ENCODE results near the gene EFNA2. TPM values are rescaled to one million over a fixed set of nuclear protein-coding genes. Genes with fewer than 3 reads are reported as not detected.

Gene EFNA2
- total RNA-seq, 1 donor: not detected

DNA sequence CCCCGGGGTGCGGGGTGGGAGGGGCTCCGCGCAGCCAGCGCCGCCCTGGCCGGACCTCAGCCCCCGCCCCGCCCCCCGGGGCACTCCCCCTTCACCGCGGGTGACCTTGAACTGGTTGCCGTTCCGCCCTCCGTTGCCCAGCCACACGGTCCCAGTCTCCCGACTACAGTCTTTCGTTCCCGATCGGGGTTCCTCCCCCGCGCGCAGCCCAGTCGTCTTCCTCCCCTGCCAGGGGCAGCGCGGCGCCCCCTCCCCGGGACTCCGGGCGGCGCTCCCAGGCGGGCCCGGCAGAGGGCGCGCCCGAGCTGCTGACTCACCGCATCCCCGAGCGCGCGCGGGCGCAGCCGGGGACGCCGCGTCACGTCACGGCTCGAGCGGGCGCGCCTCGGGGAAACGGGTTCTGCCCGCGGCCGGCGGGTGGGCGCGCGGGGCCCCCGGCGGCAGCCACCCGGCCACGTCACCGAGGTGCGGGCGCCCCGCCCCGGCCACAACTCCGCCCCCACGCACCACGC, 36.8 kb upstream of the EFNA2 start:
- peak; percentile 81 to 87 (median 81) for DNase-seq (ENCODE audit: low read depth in 2 of 3, low spot score in 2 of 3)

DNA sequence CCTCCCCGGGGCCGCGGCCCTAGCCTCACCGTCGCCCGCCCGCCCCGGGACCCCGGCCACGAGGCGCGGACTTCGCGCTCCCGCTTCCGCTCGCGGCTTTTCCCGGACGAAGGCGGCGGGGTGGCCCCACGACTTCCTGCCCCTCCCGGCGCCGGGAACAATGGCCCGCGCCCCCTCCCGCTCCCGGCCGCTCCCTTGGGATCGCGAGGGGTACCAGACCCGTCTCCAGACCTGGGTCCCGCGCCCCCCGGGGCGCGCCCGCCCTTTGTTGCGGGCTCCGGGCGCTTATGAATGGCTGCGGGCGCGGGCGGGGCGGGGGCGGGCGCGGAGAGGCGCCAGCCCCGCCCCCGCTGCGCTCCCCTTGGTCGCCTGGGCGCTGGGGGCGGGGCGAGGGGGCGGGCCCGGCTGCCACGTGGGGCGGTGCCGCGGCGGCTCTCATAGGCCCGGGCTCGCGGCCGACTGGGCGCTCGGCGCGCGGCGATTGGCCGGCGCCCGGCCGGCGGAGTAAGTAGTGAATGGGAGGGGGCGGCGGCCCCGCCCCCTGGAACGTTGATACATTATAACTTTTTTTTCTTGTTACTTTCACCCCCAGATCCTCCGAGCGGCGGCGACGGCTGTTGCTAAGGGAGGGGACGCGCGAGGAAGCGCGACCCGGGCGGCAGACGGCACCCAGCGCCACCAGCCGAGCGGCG, 36.2 kb upstream of the EFNA2 start:
- DNase-seq (ENCODE audit: low read depth in 2 of 3, low spot score in 2 of 3): peak; percentile 93 to 96 (median 95)

DNA sequence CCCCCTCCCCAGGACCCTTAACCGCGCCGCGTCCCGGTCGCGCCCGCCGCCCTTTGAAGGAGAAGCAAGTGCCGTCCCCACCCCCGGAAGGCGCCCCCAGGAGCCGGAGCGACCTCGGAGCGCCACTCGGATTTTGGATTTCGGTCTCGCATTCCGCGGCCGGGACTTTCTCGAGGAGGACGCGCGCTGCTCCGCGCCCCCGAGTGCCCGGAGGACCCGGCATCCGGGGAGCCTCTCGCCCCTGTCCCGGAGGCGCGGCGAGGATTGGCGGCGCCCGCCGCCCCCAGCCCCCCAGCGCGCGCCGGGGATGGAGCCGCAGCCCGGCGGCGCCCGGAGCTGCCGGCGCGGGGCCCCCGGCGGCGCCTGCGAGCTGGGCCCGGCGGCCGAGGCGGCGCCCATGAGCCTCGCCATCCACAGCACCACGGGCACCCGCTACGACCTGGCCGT, 35.7 kb upstream of the EFNA2 start:
- DNase-seq (ENCODE audit: low read depth in 2 of 3, low spot score in 2 of 3): no peak

DNA sequence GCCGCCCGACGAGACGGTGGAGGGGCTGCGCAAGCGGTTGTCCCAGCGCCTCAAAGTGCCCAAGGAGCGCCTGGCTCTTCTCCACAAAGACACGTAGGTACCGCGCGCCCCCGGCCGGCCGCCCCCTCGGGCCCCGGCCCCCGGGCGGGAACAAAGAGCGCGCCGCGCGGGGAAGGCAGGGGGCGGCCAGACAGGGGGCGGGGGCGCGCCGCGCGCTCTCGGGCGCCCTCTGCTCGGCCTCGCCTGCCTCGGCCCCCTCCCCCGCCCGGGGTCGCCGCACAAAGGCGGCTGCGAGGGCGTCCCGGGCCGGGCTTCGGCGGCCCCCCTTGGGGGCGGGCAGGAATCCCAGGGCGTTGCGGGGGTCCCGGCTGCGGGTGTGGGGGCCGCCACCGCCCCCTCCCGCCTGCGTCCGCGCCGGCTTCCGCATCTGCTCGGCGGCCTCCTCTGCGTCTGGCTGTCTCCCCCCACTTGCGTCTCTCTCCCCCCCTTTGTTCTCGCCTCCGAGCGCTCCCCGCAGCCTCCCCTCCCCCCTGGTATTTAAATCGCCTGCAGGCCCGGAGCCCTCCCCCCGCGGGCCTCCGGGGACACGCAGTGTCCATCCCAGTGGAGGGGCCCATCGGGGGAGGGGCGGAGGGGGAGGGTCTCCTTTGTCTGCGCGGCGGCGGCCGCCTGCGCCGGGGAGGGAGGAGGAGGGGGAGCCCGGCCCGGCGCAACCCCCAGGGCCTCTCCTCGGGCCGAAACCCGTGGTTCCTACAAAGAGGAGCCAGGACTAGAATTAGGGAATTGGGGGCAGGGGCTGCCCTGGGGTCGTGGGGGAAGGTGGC, 35.0 kb upstream of the EFNA2 start:
- peak in 2 of 3 donors; percentile 43 to 48 for DNase-seq (ENCODE audit: low read depth in 2 of 3, low spot score in 2 of 3)

DNA sequence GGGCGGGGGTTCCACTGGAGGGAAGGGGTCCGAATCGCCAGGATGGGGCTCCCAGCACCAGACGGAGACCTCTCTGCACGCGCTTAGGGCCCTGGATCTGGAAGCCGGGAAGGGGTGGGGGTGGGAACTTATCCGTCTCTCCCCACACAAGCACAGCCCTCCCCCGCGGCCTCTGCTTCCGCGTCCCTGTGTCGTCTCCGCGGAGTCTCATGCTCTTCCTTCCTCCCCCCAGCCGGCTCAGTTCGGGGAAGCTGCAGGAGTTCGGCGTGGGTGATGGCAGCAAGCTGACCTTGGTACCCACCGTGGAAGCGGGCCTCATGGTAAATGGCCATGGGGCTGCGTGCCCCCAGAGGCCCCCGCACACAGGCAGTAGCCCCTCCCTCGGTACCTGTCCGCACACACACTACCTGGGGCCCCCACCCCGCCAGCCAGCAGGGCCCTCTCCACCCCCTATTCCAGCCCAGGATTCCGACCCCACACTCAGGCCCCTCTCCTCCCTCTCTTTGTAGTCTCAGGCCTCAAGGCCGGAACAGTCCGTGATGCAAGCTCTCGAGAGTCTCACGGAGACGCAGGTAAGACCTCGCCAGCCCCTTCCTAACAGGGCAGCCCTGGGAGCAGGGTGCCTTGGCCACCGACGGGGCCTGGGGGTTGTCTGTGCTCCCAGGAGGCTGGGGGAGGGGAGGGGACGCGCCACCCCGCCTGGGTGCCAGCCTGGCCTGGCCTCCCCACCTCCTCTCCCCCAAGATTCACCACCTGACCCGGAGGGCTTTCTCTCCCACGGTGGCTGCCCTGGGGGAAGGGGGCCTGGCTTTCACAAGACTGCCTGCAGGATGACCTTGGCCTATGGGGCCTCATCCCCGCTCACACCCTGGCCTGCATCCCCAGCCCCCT, 34.1 kb upstream of the EFNA2 start:
- DNase-seq (ENCODE audit: low read depth in 2 of 3, low spot score in 2 of 3): peak in 1 of 3 donors; percentile 57

DNA sequence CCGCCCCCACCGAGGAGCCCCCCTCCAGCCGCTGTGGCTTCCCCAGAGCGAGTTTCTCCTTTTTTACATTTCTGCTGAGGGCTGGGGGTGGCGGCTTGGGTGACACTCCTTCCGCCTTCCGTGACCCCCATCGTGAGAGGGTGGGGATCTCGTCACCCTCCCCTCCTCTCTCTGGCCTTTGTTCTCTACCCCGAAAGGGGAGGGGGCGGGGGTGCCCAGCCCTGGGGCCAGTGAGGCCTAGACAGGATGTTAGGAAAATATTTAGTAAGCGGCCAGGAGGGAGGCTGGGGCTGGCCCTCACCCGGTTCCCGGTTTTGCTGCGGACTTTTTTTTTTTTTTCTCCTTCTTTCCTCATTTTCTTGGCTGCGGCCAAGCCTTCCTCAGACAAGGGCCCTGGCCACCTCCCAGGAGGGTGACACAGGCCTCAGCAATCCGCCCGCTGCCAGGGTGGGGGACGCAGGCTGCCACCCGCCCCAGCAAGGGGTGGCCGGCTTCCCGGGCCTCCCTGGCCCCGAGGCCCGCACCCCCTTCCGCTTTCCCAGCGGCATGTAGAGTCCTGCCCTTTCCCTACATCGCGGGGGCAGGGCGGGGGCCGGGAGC, 33.4 kb upstream of the EFNA2 start:
- peak in 2 of 3 donors; percentile 92 to 97 for DNase-seq (ENCODE audit: low read depth in 2 of 3, low spot score in 2 of 3)

DNA sequence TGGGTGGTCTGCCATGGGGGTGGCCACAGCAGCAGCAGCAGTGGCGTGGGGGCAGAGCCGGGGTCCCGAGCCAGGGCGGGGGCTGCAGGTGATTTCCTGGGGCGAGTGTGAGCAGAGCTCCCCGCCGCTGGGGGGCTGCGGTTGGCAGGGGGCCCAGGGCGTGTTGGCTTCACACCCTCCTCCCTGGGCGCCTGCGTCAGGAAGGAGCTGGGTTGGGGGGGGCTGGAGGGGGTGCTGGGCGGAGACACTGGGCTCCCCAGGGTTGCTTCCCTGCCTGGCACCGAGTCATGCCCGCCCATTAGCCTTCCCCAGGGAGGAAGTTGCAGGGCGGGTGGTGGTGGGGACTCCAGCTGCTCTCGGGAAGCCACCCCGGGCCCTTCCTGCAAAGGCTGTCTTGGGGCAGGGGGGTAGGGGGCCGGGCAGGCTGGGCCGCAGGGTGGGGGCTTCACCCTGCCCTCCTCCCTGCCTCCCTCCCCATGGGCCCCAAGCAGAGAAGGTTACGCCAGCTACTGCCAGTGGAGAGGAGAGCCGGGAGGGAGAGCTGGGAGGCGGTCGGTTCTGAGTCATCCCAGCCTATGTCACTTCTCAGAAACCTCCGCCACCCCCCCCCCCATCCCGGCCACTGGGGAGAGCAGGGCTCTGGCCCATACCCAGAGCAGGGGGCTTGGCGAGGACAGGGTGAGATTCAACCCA, 32.7 kb upstream of the EFNA2 start:
- peak in 2 of 3 donors; percentile 92 to 95 for DNase-seq (ENCODE audit: low read depth in 2 of 3, low spot score in 2 of 3)

DNA sequence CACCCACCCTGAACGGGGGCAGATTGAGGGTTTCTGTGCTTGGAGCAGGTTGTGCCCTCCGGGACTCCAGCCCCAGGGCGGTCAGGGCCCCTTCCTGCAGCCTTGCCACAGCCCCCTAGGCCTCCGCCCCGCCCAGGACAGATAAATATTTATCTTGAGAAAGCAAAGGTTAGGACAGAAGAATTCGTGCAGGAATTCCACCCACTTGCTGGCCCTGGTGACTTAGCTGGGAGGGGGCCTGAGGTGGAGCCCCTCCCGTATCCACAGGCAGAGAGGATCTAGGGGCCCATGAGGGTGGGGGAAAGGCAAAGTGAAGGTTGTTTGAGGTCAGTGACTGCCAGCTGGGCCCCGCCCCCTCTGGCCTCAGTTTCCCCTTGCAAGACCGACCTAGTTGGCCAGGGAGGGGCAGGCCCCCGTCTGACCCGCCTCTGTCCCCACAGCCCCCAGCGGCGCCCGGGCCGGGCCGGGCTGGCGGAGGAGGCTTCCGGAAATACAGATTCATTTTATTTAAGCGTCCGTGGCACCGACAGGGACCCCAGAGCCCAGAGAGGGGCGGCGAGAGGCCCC, 32.1 kb upstream of the EFNA2 start:
- no peak for DNase-seq (ENCODE audit: low read depth in 2 of 3, low spot score in 2 of 3)

DNA sequence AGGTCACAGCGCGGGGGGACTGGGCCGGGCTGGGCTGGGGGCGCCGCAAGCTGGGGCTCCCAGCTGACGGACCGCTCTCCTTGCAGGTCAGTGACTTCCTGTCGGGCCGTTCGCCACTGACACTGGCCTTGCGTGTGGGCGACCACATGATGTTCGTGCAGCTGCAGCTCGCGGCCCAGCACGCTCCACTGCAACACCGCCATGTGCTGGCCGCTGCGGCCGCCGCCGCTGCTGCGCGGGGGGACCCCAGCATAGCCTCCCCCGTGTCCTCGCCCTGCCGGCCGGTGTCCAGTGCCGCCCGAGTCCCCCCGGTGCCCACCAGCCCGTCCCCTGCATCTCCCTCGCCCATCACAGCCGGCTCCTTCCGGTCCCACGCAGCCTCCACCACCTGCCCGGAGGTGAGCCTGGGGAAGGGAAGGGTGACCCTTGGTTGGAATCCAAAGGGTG, 31.6 kb upstream of the EFNA2 start:
- DNase-seq (ENCODE audit: low read depth in 2 of 3, low spot score in 2 of 3): no peak

DNA sequence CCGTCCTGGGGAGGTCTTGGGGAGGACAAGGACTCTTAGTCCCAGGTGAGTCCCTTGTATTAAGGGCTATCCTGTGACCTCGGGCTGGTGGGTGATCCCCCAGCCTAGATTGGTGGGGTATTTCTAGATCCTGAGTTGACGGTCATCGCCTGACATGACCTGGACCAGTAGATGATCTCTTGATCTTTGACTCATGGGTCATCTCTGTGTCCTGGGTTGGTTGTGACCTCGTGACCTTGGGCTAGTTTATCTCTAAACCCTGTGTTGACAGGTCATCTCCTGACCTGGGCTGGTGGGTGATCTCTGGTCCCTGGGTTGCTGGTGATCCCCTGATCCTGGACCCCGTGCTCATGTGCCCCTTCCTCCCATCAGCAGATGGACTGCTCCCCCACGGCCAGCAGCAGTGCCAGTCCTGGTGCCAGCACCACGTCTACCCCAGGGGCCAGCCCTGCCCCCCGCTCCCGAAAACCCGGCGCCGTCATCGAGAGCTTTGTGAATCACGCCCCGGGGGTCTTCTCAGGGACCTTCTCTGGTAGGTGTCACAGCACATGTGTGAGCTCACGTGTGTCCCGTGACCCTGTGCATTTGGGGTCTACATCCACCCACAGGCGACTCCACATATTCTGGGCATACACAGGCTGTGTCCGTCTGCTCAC, 31.0 kb upstream of the EFNA2 start:
- no peak for DNase-seq (ENCODE audit: low read depth in 2 of 3, low spot score in 2 of 3)

DNA sequence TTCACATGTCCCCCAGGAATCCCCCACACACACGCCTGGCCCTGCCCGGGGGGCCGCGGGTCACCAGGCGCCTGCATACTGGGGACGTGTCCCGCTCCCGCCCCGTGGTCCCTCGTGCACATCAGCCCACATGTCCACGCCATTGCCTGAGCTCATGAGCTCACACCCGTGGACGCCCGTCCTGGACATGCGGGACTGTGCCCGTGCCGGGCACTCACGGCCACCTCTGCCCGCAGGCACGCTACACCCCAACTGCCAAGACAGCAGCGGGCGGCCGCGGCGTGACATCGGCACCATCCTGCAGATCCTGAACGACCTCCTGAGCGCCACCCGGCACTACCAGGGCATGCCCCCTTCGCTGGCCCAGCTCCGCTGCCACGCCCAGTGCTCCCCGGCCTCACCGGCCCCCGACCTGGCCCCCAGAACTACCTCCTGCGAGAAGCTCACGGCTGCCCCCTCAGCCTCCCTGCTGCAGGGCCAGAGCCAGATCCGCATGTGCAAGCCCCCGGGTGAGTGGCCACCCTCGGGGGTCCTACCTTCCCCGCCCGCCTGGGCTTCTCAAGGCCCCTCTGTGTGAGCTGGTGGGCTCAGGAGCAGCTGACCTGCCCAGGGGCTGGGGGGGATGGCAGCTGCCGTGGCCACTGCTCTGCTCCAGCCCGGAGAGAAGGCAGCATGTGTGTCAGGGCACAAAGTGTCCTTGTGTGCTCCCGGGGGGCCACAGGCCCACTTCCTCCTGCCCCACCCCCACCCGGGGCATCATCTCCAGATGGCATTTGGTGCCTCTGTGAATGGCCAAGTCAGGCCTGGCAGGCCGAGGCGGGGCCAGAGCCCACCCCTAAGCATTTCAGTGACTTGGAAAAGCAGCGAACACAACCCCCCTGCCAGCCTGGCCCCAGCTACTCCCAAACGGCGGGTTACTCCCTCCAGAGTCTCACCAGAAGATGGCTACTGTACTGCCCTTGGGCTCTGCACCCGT, 30.2 kb upstream of the EFNA2 start:
- DNase-seq (ENCODE audit: low read depth in 2 of 3, low spot score in 2 of 3): no peak

DNA sequence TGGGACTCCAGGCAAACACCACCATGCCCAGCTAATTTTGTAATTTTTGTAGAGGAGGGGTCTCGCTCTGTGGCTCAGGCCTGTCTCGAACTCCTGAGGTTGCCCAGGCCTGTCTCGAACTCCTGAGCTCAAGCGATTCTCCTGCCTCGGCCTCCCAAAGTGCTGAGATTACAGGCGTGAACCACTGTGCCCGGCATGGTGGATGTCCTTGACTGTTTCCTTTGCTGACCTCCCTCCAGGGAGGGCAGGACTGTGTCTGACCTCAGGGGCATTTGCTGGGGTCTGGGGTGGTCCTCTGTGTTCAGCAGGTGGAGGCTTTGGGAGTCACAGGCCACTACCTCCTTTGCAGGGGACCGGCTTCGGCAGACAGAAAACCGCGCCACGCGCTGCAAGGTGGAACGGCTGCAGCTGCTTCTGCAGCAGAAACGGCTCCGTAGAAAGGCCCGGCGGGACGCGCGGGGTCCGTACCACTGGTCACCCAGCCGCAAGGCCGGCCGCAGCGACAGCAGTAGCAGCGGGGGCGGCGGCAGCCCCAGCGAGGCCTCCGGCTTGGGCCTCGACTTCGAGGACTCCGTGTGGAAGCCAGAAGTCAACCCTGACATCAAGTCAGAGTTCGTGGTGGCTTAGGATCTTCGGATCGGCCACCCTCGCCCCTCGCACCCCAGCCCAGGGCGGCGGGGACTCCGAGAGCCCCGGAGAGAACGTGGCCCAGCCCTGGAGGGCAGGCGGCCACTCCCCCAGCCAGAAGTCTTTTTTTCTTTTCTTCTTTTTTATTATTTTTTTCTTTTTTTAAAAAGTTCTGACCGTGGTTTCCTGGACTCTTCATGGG, 28.8 kb upstream of the EFNA2 start:
- no peak for DNase-seq (ENCODE audit: low read depth in 2 of 3, low spot score in 2 of 3)

DNA sequence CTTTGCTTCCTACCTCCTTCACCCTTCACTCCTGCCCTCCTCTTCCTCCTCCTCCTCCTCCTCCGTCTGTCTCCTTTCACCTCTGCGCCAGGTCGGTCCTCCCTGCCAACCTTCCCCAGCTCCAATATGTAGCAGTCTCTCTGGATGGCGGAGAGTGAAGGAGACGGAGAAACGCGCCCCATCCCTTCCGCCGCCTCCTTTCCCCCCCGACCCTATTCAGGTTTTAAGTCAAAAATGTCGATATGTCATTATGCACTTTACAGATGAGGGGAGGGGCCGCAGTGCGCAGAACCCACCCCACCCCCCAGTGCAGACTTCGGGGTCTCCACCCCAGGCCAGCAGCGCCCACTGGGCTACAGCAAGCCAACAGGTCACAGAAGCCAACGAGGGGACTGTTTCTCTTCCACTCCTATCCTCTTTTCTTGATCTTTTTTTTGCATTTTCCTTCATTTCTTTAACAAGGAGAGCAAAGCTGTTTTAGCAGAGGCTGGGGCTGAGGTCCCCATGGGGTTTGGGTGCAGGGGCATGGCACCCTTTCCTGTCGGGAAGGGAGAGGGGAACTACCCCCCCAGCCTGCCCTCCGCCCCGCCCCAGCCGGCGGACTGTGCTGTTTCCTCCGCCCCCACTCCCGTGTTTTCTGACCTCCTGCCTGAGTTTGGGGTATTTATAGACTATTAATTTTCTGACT, 28.1 kb upstream of the EFNA2 start:
- DNase-seq (ENCODE audit: low read depth in 2 of 3, low spot score in 2 of 3): no peak

DNA sequence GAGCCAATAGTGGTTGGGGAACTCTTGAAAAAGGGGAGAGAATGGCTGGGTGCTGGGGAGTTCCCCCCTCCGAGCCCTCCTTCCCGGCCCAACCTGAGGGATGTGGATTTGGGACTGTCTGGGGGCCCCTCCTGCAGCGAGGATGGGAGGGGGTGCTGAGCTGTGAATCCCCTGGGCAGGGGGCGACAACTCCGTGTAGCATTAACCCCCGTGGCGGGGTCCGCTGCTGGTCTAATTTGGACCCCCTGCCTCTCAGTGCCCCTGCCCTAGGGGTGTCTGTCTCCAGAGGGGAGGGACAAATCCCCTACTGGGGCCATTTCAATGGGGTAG, 27.5 kb upstream of the EFNA2 start:
- DNase-seq (ENCODE audit: low read depth in 2 of 3, low spot score in 2 of 3): no peak

DNA sequence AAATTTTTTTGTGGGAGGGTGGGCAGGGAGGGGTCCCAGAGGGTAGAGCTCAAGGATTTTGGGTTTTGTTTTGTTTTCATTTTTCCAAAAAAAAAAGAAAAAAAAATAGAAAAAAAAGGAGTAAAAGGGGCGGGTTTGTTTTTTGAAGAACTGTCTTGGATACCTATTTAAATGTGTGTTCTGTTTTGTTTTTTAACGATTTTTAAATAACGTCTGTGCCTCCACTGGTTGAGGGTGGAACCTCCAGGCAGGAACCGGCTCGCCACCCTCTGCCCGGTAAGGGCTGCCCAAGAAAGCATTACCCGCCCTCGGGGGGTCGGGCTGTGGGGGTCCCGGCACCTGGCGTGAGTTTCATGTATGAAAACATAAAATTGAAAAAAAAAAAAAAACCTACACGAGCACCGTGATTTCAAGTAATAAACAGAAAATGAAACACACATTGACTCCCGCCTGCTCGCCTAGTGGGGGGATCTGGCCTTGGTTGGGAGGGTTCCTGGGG, 26.9 kb upstream of the EFNA2 start:
- DNase-seq (ENCODE audit: low read depth in 2 of 3, low spot score in 2 of 3): no peak

DNA sequence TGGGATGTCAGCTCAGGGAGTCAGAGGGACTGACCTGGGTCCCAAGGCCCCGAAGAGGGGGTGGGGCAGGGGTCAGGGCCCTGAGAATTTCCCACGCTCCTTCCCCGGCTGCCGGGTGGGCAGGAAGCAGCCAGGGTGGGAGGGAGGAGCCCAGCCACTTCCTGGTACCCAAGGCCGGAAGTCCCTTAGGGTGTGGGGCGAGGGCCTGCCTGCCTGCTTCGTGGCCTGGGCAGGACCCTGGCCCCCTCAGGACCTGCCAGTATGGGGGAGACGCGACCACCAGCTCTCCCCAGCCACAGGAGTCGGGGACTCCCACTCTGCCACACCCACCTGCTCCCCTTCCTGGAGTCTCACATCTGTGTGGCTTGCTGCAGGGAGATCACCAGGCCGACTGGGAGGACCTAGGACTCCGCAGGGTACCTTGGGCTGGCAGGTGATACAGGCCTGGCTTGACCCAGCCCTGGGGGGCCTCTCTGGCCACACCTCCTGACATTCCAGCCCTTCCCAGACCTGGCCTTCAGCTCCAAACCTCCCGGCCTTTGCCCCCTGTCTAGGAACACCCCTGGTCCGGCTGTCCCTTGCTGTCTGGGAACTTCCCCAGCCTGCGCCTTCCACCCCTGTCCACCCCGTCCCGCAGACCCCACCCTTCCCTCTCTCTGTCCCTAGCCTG, 26.3 kb upstream of the EFNA2 start:
- peak in 2 of 3 donors; percentile 56 to 68 for DNase-seq (ENCODE audit: low read depth in 2 of 3, low spot score in 2 of 3)
